Body of pancreas (tissue), 4 donors: ENCODE measurements around the gene SYNE1.

Experiments
- POLR2A ChIP-seq, 3 donors: fragments of 450-650 bp; IDR thresholded peaks; one replicate each; pipeline ENCODE4 v1.6.1; 2016; ENCODE audit warnings: antibody characterized with exemption in 3 of 3, mild to moderate bottlenecking in 2 of 3
- TF ChIP-seq, protein P1 (sequence below), 7 experiments: fragments of 450-650 bp in 4 of 7; fragments of 200-600 bp in 3 of 7; sonication (generic) in 3 of 7; IDR thresholded peaks; one replicate each; pipeline ENCODE4 v1.5.1; 2016 to 2019; ENCODE audit warnings: antibody characterized with exemption in 7 of 7

DNA sequence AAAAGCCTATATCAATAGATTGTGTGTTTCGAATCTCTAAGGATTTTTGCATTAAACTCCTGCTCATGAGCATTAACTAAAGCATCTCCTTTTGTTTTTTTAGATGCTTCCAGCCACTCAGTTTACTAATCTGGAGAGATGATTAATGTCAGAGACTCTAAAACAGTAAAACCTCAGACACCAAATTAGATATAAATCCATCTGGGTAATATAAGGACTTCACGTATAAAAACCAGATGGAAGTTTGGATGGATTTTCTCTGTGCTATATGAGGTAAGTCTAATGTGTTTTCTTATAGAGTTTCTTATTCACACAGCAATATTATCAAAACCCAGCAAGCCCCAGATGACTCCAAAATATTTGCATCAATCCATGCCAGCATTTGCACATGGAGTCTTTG lies 137.2 kb downstream of the SYNE1 start:
- TF ChIP-seq, protein P1, sequence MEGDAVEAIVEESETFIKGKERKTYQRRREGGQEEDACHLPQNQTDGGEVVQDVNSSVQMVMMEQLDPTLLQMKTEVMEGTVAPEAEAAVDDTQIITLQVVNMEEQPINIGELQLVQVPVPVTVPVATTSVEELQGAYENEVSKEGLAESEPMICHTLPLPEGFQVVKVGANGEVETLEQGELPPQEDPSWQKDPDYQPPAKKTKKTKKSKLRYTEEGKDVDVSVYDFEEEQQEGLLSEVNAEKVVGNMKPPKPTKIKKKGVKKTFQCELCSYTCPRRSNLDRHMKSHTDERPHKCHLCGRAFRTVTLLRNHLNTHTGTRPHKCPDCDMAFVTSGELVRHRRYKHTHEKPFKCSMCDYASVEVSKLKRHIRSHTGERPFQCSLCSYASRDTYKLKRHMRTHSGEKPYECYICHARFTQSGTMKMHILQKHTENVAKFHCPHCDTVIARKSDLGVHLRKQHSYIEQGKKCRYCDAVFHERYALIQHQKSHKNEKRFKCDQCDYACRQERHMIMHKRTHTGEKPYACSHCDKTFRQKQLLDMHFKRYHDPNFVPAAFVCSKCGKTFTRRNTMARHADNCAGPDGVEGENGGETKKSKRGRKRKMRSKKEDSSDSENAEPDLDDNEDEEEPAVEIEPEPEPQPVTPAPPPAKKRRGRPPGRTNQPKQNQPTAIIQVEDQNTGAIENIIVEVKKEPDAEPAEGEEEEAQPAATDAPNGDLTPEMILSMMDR (IDR thresholded peaks at IDR 0.05) = no peak
- no peak for TF ChIP-seq POLR2A (IDR thresholded peaks at IDR 0.05)
